HUDEP-2 (cell line): ENCODE results near the gene LRCH4.

Experiments
- DNase-seq, 76 experiments: peaks; one replicate each; lab custom pipeline; 2025; ENCODE audit not compliant: unreplicated experiment in 76 of 76; lab: John Stamatoyannopoulos, UW

Gene LRCH4

GRCh38 chr7:100607111-100607510 lies 21.2 kb upstream of the LRCH4 start:
- DNase-seq, result no peak

GRCh38 chr7:100606313-100606712 lies 20.4 kb upstream of the LRCH4 start:
- DNase-seq, result no peak

- DNase-seq, result peak in 25 of 76 experiments; percentile 11 to 58 (median 30)
Observed at GRCh38 chr7:100604976-100605911, 19.3 kb upstream of the LRCH4 start.

- DNase-seq, result peak in 64 of 76 experiments; percentile 19 to 80 (median 62)
Observed at GRCh38 chr7:100604028-100604975, 18.4 kb upstream of the LRCH4 start.

- no peak for DNase-seq
Observed at GRCh38 chr7:100603726-100604027, 17.7 kb upstream of the LRCH4 start.

- no peak for DNase-seq
Observed at GRCh38 chr7:100602889-100603725, 17.2 kb upstream of the LRCH4 start.

- DNase-seq, result no peak
Observed at GRCh38 chr7:100600730-100601038, 14.8 kb upstream of the LRCH4 start.

GRCh38 chr7:100599911-100600729 lies 14.2 kb upstream of the LRCH4 start:
- peak in 24 of 76 experiments; percentile 3 to 45 (median 26) for DNase-seq

GRCh38 chr7:100598425-100598824 lies 12.5 kb upstream of the LRCH4 start:
- no peak for DNase-seq

- DNase-seq, result no peak
Observed at GRCh38 chr7:100595188-100595587, 9.3 kb upstream of the LRCH4 start.

GRCh38 chr7:100591596-100591995 lies 5.7 kb upstream of the LRCH4 start:
- DNase-seq, result no peak

- DNase-seq, result no peak
Observed at GRCh38 chr7:100590077-100590737, 4.3 kb upstream of the LRCH4 start.

- no peak for DNase-seq
Observed at GRCh38 chr7:100589341-100589947, 3.5 kb upstream of the LRCH4 start.

- peak in 11 of 76 experiments; percentile 11 to 48 (median 24) for DNase-seq
Observed at GRCh38 chr7:100588438-100588837, 2.5 kb upstream of the LRCH4 start.

GRCh38 chr7:100586266-100587025 lies 517 bp upstream of the LRCH4 start, which contains the start of gene FBXO24:
Gene FBXO24, plus strand, starts transcription at chr7:100586328. Its CDS starts 298 bp downstream, at chr7:100586626.
- peak; percentile 60 to 100 (median 99) for DNase-seq

GRCh38 chr7:100584683-100585510 lies 1.0 kb downstream of the LRCH4 start:
- DNase-seq, result peak in 3 of 76 experiments; percentile 10 to 20 (median 14)

GRCh38 chr7:100584054-100584682 lies 1.8 kb downstream of the LRCH4 start:
- no peak for DNase-seq
